ENCODE results near the gene NOL7. TPM values are rescaled to one million over a fixed set of nuclear protein-coding genes. Genes with fewer than 3 reads are reported as not detected.

NOL7 gene
- total and polyA plus RNA-seq, 2 of the 13 experiments (the other 11 are each of a cell fraction or from before 2014, with no cell fraction given): 37.8 to 186 TPM

DNA sequence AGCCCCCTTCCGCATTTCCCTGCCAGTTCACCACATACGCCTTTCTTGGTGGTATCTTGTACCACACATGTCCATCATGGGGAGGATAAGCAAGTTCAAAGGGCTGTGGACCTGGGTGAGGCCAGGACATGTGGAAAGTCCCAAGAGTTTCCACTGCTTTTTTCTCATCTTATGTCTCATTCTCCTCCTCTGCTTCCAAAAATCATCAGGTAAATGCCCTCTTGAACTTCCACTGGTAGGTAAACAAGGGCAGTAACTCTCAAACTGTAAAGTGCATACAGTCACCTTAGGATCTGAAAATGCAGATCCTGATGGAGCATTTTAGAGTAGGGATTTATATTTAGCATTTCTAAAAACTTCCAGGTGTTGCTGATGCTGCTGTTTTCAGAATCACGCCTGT lies 48.6 kb upstream of the NOL7 start:
- in situ Hi-C loops (cut with HindIII; ENCODE audit: extremely low pct_ligation_motif_present, low pct_unique_long_range_greater_than_20kb): no loop called here
- H2AFZ ChIP-seq (ENCODE audit: low read length): peak overlapping the region; percentile 31
- CTCF ChIA-PET (ENCODE audit: low intra/inter-chr PET ratio, low total read pairs): no interaction called here

DNA sequence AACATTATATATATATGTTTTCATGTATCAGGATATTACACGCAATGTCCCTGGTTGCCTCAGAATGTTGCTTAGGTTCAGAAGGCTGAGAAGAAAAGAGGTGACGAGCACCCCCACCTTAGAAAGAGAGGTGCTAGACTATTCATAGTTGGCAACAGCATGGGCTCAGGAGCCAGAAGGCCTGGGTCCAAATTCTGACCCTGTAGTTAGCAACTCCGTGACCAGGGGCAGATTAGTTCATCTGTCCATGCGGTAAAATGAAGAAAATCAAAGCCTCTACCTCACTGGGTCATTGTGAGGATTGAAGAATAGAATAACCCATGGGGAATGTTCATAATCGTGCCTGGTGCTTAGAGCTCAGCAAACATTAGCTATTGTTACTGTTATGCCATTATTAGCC lies 46.2 kb upstream of the NOL7 start:
- Histone ChIP-seq H3K9ac (ENCODE audit: insufficient read depth, low read depth, low read length) (no peak overlapping the region), H3K36me3 (replicated peaks in 1 of 2; ENCODE audit: control insufficient read depth in 1 of 2, insufficient read depth in 2 of 2, low read length in 2 of 2) (no peaks in the 10 kb centered on the region), H3K27me3 (ENCODE audit: control insufficient read depth in 1 of 2, insufficient read depth in 2 of 2, low read length in 2 of 2) (no peaks in the 10 kb centered on the region), H2AFZ (ENCODE audit: low read length) (no peak overlapping the region), H4K20me1 (ENCODE audit: insufficient read depth, low read length) (no peaks in the 10 kb centered on the region), H3K4me3 (replicated peaks in 1 of 3; ENCODE audit: insufficient read depth in 1 of 3, low read depth in 2 of 3, low read length in 3 of 3) (no peak overlapping the region), H3K27ac (ENCODE audit: extremely low read length, insufficient read depth, low read length) (no peak overlapping the region), H3K79me2 (ENCODE audit: insufficient read depth, low read length) (peaks cover 5% of the 10 kb centered on the region), H3K4me2 (ENCODE audit: low read depth, low read length) (no peak overlapping the region), H3K4me1 (ENCODE audit: insufficient read depth, low read length) (peaks cover 47% of the 10 kb centered on the region), H3K9me3 (ENCODE audit: low read length) (no peaks in the 10 kb centered on the region)
- ChIA-PET CTCF (ENCODE audit: low intra/inter-chr PET ratio, low total read pairs) (no interaction called here), POLR2A (no interaction called here)
- BruUV-seq (replicated peaks): no TSS peak
- ATAC-seq: no peak
- WGBS (ENCODE audit: low lambda C conversion rate): 42% methylated on average over 5 of the region's 5 CpGs
- TF ChIP-seq, protein P1, sequence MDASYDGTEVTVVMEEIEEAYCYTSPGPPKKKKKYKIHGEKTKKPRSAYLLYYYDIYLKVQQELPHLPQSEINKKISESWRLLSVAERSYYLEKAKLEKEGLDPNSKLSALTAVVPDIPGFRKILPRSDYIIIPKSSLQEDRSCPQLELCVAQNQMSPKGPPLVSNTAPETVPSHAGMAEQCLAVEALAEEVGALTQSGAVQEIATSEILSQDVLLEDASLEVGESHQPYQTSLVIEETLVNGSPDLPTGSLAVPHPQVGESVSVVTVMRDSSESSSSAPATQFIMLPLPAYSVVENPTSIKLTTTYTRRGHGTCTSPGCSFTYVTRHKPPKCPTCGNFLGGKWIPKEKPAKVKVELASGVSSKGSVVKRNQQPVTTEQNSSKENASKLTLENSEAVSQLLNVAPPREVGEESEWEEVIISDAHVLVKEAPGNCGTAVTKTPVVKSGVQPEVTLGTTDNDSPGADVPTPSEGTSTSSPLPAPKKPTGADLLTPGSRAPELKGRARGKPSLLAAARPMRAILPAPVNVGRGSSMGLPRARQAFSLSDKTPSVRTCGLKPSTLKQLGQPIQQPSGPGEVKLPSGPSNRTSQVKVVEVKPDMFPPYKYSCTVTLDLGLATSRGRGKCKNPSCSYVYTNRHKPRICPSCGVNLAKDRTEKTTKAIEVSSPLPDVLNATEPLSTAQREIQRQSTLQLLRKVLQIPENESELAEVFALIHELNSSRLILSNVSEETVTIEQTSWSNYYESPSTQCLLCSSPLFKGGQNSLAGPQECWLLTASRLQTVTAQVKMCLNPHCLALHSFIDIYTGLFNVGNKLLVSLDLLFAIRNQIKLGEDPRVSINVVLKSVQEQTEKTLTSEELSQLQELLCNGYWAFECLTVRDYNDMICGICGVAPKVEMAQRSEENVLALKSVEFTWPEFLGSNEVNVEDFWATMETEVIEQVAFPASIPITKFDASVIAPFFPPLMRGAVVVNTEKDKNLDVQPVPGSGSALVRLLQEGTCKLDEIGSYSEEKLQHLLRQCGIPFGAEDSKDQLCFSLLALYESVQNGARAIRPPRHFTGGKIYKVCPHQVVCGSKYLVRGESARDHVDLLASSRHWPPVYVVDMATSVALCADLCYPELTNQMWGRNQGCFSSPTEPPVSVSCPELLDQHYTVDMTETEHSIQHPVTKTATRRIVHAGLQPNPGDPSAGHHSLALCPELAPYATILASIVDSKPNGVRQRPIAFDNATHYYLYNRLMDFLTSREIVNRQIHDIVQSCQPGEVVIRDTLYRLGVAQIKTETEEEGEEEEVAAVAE (CRISPR knock-in tag; IDR thresholded peaks at IDR 0.05; ENCODE audit: borderline replicate concordance): no peak
- TF ChIP-seq NFKBIZ (CRISPR knock-in tag; IDR thresholded peaks at IDR 0.05) (no peak), MIER2 (CRISPR knock-in tag; IDR thresholded peaks at IDR 0.05) (no peak), NFIB (CRISPR knock-in tag; IDR thresholded peaks at IDR 0.05; ENCODE audit: borderline replicate concordance) (no peak), ZNF530 (CRISPR knock-in tag; IDR thresholded peaks at IDR 0.05; ENCODE audit: low read depth) (no peak), ISX (CRISPR knock-in tag; conservative IDR thresholded peaks at IDR 0.05) (no peak), SALL2 (CRISPR knock-in tag; IDR thresholded peaks at IDR 0.05) (no peak)
- in situ Hi-C loops (cut with HindIII; ENCODE audit: extremely low pct_ligation_motif_present, low pct_unique_long_range_greater_than_20kb): no loop called here
- DNase-seq (ENCODE audit: low spot score): no peak
- intact Hi-C loops (cut with micrococcal nuclease; ENCODE audit: unreplicated experiment): no loop called here
- FAIRE-seq: no peak

More for the DNA sequence above, 48.6 kb upstream of the NOL7 start:
- intact Hi-C loops (cut with micrococcal nuclease; ENCODE audit: unreplicated experiment): no loop called here
- 40% methylated on average over 3 of the region's 3 CpGs for WGBS (ENCODE audit: low lambda C conversion rate)
- H3K9me3 ChIP-seq (ENCODE audit: low read length): no peaks in the 10 kb centered on the region
- H3K4me3 ChIP-seq (replicated peaks in 1 of 3; ENCODE audit: insufficient read depth in 1 of 3, low read depth in 2 of 3, low read length in 3 of 3): no peak overlapping the region
- H3K4me2 ChIP-seq (ENCODE audit: low read depth, low read length): peak overlapping the region; percentile 47
- DNase-seq (ENCODE audit: low spot score): no peak
- H3K4me1 ChIP-seq (ENCODE audit: insufficient read depth, low read length): peaks cover 48% of the 10 kb centered on the region
- BruUV-seq (replicated peaks): no TSS peak
- no peaks in the 10 kb centered on the region for H3K79me2 ChIP-seq (ENCODE audit: insufficient read depth, low read length)
- no peak overlapping the region for H3K27ac ChIP-seq (ENCODE audit: extremely low read length, insufficient read depth, low read length)
- peak; percentile 18 for ATAC-seq
- no peaks in the 10 kb centered on the region; a peak in 1 of 5 replicates for H3K27me3 ChIP-seq (ENCODE audit: control insufficient read depth in 1 of 2, insufficient read depth in 2 of 2, low read length in 2 of 2)
- H3K9ac ChIP-seq (ENCODE audit: insufficient read depth, low read depth, low read length): no peak overlapping the region
- H3K36me3 ChIP-seq (replicated peaks in 1 of 2; ENCODE audit: control insufficient read depth in 1 of 2, insufficient read depth in 2 of 2, low read length in 2 of 2): no peaks in the 10 kb centered on the region
- no peak for TF ChIP-seq BRCA1 (CRISPR knock-in tag; IDR thresholded peaks at IDR 0.05)
- TF ChIP-seq FOXA3 (CRISPR knock-in tag; IDR thresholded peaks at IDR 0.05): peak; percentile 57
- TF ChIP-seq, protein P2, sequence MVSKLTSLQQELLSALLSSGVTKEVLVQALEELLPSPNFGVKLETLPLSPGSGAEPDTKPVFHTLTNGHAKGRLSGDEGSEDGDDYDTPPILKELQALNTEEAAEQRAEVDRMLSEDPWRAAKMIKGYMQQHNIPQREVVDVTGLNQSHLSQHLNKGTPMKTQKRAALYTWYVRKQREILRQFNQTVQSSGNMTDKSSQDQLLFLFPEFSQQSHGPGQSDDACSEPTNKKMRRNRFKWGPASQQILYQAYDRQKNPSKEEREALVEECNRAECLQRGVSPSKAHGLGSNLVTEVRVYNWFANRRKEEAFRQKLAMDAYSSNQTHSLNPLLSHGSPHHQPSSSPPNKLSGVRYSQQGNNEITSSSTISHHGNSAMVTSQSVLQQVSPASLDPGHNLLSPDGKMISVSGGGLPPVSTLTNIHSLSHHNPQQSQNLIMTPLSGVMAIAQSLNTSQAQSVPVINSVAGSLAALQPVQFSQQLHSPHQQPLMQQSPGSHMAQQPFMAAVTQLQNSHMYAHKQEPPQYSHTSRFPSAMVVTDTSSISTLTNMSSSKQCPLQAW (CRISPR knock-in tag; IDR thresholded peaks at IDR 0.05): 0 out of 2 replicates have a peak, but pooled peaks have one; percentile 23
- 0 out of 2 replicates have a peak, but pooled peaks have one; percentile 12 for TF ChIP-seq NR2F6 (IDR thresholded peaks at IDR 0.05)
- TF ChIP-seq NR2F6 (CRISPR knock-in tag; IDR thresholded peaks at IDR 0.05): no peak
- no peaks in the 10 kb centered on the region for H4K20me1 ChIP-seq (ENCODE audit: insufficient read depth, low read length)
- FAIRE-seq: no peak
- POLR2A ChIA-PET: no interaction called here
